CD4-positive, alpha-beta T cell treated with Interleukin-17A for 4 hours (primary cell): ENCODE measurements around the gene FAM124B.

Experiments
- DNase-seq: peaks from one replicate; pipeline ENCODE4 v3.0.0-alpha.2; 2020; ENCODE audit warnings: mixed read lengths

The FAM124B gene

GRCh38 chr2:224379986-224380385 is 21.9 kb downstream of the FAM124B start:
- no peak for DNase-seq

- no peak for DNase-seq
Measured at GRCh38 chr2:224379172-224379571, 22.7 kb downstream of the FAM124B start.

GRCh38 chr2:224378701-224379097 is 23.2 kb downstream of the FAM124B start:
- no peak for DNase-seq

GRCh38 chr2:224377751-224378700 is 23.9 kb downstream of the FAM124B start:
- no peak for DNase-seq

- DNase-seq: no peak
Measured at GRCh38 chr2:224372641-224373040, 29.3 kb downstream of the FAM124B start.

- no peak for DNase-seq
Measured at GRCh38 chr2:224369028-224369632, 32.8 kb downstream of the FAM124B start.

- DNase-seq: no peak
Measured at GRCh38 chr2:224366267-224366844, 35.6 kb downstream of the FAM124B start.

- DNase-seq: no peak
Measured at GRCh38 chr2:224365331-224365730, 36.6 kb downstream of the FAM124B start.

GRCh38 chr2:224363281-224363680 is 38.6 kb downstream of the FAM124B start:
- no peak for DNase-seq

GRCh38 chr2:224362094-224362493 is 39.8 kb downstream of the FAM124B start:
- no peak for DNase-seq

- no peak for DNase-seq
Measured at GRCh38 chr2:224360801-224361251, 41.1 kb downstream of the FAM124B start.

GRCh38 chr2:224359569-224359968 is 42.3 kb downstream of the FAM124B start:
- no peak for DNase-seq

GRCh38 chr2:224357098-224357901 is 44.6 kb downstream of the FAM124B start:
- DNase-seq: peak; percentile 66

- no peak for DNase-seq
Measured at GRCh38 chr2:224354632-224355211, 47.2 kb downstream of the FAM124B start.

- DNase-seq: no peak
Measured at GRCh38 chr2:224350703-224351102, 51.2 kb downstream of the FAM124B start.

GRCh38 chr2:224349396-224349795 is 52.5 kb downstream of the FAM124B start:
- no peak for DNase-seq

GRCh38 chr2:224347176-224348051 is 54.5 kb downstream of the FAM124B start:
- no peak for DNase-seq

GRCh38 chr2:224345492-224345891 is 56.4 kb downstream of the FAM124B start:
- DNase-seq: no peak

GRCh38 chr2:224343226-224343625 is 58.7 kb downstream of the FAM124B start:
- no peak for DNase-seq

- DNase-seq: no peak
Measured at GRCh38 chr2:224335991-224336390, 65.9 kb downstream of the FAM124B start.

GRCh38 chr2:224334726-224335125 is 67.2 kb downstream of the FAM124B start:
- DNase-seq: no peak
